Endothelial cell of umbilical vein (primary cell): Measurements from ENCODE around the gene ZNF580. TPM values are rescaled to one million over a fixed set of nuclear protein-coding genes. Genes with fewer than 3 reads are reported as not detected.
A peak's percentile ranks its signal among the peaks of the same experiment; 100 is the strongest.

Experiments used
- BruUV-seq: library from RNA; stranded (reverse); fragments of 400-500 nt; replicated peaks from 2 replicates; lab custom pipeline; 2021; lab: Mats Ljungman, UMichigan
- CTCF ChIA-PET: fragments of 300-600, 350-600 bp; sonication (Branson Sonifier 250); formaldehyde crosslinking; loops from one replicate; lab custom pipeline; 2021; ENCODE audit warnings: antibody characterized with exemption, inconsistent platforms; lab: Charles Lee
- POLR2A ChIA-PET: fragments of 300-600, 350-600 bp; sonication (Branson Sonifier 250); formaldehyde crosslinking; loops from one replicate; lab custom pipeline; 2021; ENCODE audit warnings: antibody characterized with exemption, inconsistent platforms; lab: Charles Lee
- DNase-seq: peaks from one replicate; pipeline ENCODE4 v3.0.0-alpha.2; 2011; ENCODE audit warnings: low read depth, low spot score
- FAIRE-seq: peaks from 2 replicates; lab custom pipeline; 2011; peaks lifted over from hg19 to GRCh38; lab: Jason Lieb, UNC
- H2AFZ ChIP-seq: 2 replicates; pipeline ENCODE4 v1.6.0; 2012; ENCODE audit warnings: low read depth, low read length, control low read depth, inconsistent platforms
- H3K27ac ChIP-seq: 2 replicates; pipeline ENCODE4 v1.5.1; 2011; ENCODE audit warnings: low read depth, mild to moderate bottlenecking, control low read depth, low read length, moderate library complexity; ENCODE audit not compliant: insufficient read depth
- H3K27me3 ChIP-seq, 2 experiments: 2 replicates each; pipeline versions ENCODE4 v1.6.0 to v1.6.1; 2011; ENCODE audit warnings: low read length in 2 of 2, mixed read lengths in 1 of 2; ENCODE audit not compliant: control insufficient read depth in 2 of 2, insufficient read depth in 2 of 2
- H3K36me3 ChIP-seq, 2 experiments: 2 replicates in 1 of 2; 3 replicates in 1 of 2; pipeline ENCODE4 v1.5.1; 2011; ENCODE audit warnings: low read length in 2 of 2, mild to moderate bottlenecking in 1 of 2, moderate library complexity in 1 of 2; ENCODE audit not compliant: control insufficient read depth in 2 of 2, insufficient read depth in 2 of 2; ENCODE audit errors: extremely low read depth in 1 of 2
- H3K4me1 ChIP-seq: 3 replicates; pipeline ENCODE4 v1.5.1; 2011; ENCODE audit warnings: mild to moderate bottlenecking, low read length; ENCODE audit not compliant: control insufficient read depth, insufficient read depth; ENCODE audit errors: extremely low read depth
- H3K4me2 ChIP-seq: 2 replicates; pipeline ENCODE4 v1.6.1; 2011; ENCODE audit warnings: low read length, control low read depth, mixed read lengths; ENCODE audit not compliant: insufficient read depth
- H3K4me3 ChIP-seq, 3 experiments: fragments of 200-600 bp in 1 of 3; sonication (generic), shearing (Covaris generic) in 1 of 3; replicated peaks in 1 of 3; 2 replicates each; pipeline ENCODE4 v1.5.1; 2011 to 2016; ENCODE audit warnings: control low read depth in 3 of 3, low read length in 3 of 3, mild to moderate bottlenecking in 2 of 3, inconsistent platforms in 1 of 3, low read depth in 1 of 3, moderate library complexity in 1 of 3; ENCODE audit not compliant: insufficient read depth in 1 of 3
- H3K79me2 ChIP-seq: 2 replicates; pipeline ENCODE4 v1.6.0; 2012; ENCODE audit warnings: low read length, inconsistent platforms; ENCODE audit not compliant: control insufficient read depth, insufficient read depth
- H3K9ac ChIP-seq: replicated peaks from 2 replicates; pipeline ENCODE3; 2011; ENCODE audit warnings: low read length, control low read depth; ENCODE audit not compliant: insufficient read depth; ENCODE audit errors: extremely low read depth
- H3K9me1 ChIP-seq: replicated peaks from 3 replicates; pipeline ENCODE4 v1.6.0; 2011; ENCODE audit warnings: mild to moderate bottlenecking, low read length; ENCODE audit not compliant: control insufficient read depth, insufficient read depth; ENCODE audit errors: extremely low read depth
- H3K9me3 ChIP-seq: replicated peaks from 2 replicates; pipeline ENCODE4 v1.5.1; 2012; ENCODE audit warnings: low read length, inconsistent platforms; ENCODE audit not compliant: control insufficient read depth, insufficient read depth
- H4K20me1 ChIP-seq: replicated peaks from 2 replicates; pipeline ENCODE3; 2011; ENCODE audit warnings: mild to moderate bottlenecking, low read length; ENCODE audit not compliant: control insufficient read depth, insufficient read depth; ENCODE audit errors: extremely low read depth
- FOS ChIP-seq: IDR thresholded peaks from 2 replicates; pipeline ENCODE4 v1.6.1; 2011; ENCODE audit warnings: mild to moderate bottlenecking, low read length, moderate library complexity, borderline replicate concordance; ENCODE audit not compliant: insufficient read depth
- JUN ChIP-seq: IDR thresholded peaks from 2 replicates; pipeline ENCODE4 v1.6.1; 2011; ENCODE audit warnings: borderline replicate concordance, low read depth; ENCODE audit not compliant: insufficient read length, insufficient read depth
- MAX ChIP-seq: IDR thresholded peaks from 2 replicates; pipeline ENCODE4 v1.6.1; 2011; ENCODE audit not compliant: insufficient read depth, insufficient read length
- POLR2A ChIP-seq: IDR thresholded peaks from 2 replicates; pipeline ENCODE4 v1.6.1; 2012; ENCODE audit warnings: low read depth, mild to moderate bottlenecking, control low read depth, low read length
- POLR2AphosphoS5 ChIP-seq: IDR thresholded peaks from 2 replicates; pipeline ENCODE4 v1.6.1; 2012; ENCODE audit warnings: low read depth, mild to moderate bottlenecking, control low read depth, low read length, moderate library complexity; ENCODE audit not compliant: insufficient read depth
- dilution Hi-C: fragments of 300-500 bp; cut with MboI; formaldehyde crosslinking; loops from one replicate; pipeline ENCODE4 v1.15.0; 2019; ENCODE audit warnings: low sequenced_read_pairs; ENCODE audit not compliant: extremely low pct_ligation_motif_present
- intact Hi-C: fragments of 100-400 bp; cut with micrococcal nuclease; formaldehyde crosslinking; loops from one replicate; pipeline ENCODE4 v1.10.0; 2022
- polyA plus RNA-seq, 4 experiments: library from polyadenylated mRNA; depleted of rRNA in 3 of 4; stranded (reverse) in 3 of 4; unstranded in 1 of 4; fragments of >200 nt; gene quantifications; 2 replicates each; pipeline versions ENCODE4 v1.2.1 to v1.2.3, GENCODE V29; 2011 to 2012; ENCODE audit warnings: missing spikeins in 1 of 4
- total RNA-seq: library from RNA; stranded (reverse); gene quantifications from 2 replicates; pipeline ENCODE4 v1.2.3, GENCODE V29; 2021
- TF ChIP-seq, protein P1 (sequence below), 2 donors: IDR thresholded peaks; 1 replicate in 1 of 2; 2 replicates in 1 of 2; pipeline ENCODE4 v1.5.1; 2011; ENCODE audit warnings: low read length in 2 of 2, mild to moderate bottlenecking in 2 of 2, moderate library complexity in 2 of 2, control low read depth in 1 of 2, inconsistent platforms in 1 of 2, low read depth in 1 of 2; ENCODE audit not compliant: insufficient read depth in 1 of 2; ENCODE audit errors: extremely low read depth in 1 of 2

The ZNF580 gene
- total and polyA plus RNA-seq, 2 donors (not counting 3 experiments of a cell fraction or from before 2014, with no cell fraction given): 13.7 to 41.1 TPM

- Histone ChIP-seq H3K27me3 (no peaks in the 10 kb centered on the region), H3K9me3 (no peaks in the 10 kb centered on the region), H3K9me1 (no peaks in the 10 kb centered on the region), H2AFZ (peak within 1 kb of the TSS; percentile 72), H3K4me3 (peak within 1 kb of the TSS; percentile 52 to 96 (median 69)), H3K4me2 (peak within 1 kb of the TSS; percentile 86), H3K79me2 (peaks cover 22% of the 10 kb centered on the region), H3K9ac (peak within 1 kb of the TSS; percentile 76), H4K20me1 (no peaks in the 10 kb centered on the region), H3K4me1 (peaks cover 19% of the 10 kb centered on the region), H3K36me3 (peaks cover 0 to 5% of the 10 kb centered on the region in 2 experiments), H3K27ac (peak within 1 kb of the TSS; percentile 76)
- CTCF ChIA-PET: interaction anchor here (0.7 to 3.8 kb wide), 29 partner anchors 12 to 465 kb away, joined by 3 to 40 read pairs (median 5); partner anchors contain the start of genes NAT14, ZNF628 and ZNF784
- intact Hi-C loops: loop anchor here (1.0 to 10.0 kb wide), 7 partner anchors 18 to 440 kb away; partner anchors contain the start of genes C19orf85, DNAAF3, ISOC2 and PPP6R1
- BruUV-seq: no TSS peak
- dilution Hi-C loops: loop anchor here (10.0 kb wide), 1 partner anchor 91 kb away; no protein-coding TSS in a partner anchor
- DNase-seq (peak; percentile 87), FAIRE-seq (peak; percentile 83)
- POLR2A ChIA-PET: interaction anchor here (1.0 to 1.6 kb wide), 2 partner anchors 12 to 48 kb away, joined by 3 to 5 read pairs; no protein-coding TSS in a partner anchor
- TF ChIP-seq JUN (no peak), FOS (no peak), POLR2A (peak; percentile 37), MAX (no peak), POLR2AphosphoS5 (no peak)
- TF ChIP-seq, protein P1, sequence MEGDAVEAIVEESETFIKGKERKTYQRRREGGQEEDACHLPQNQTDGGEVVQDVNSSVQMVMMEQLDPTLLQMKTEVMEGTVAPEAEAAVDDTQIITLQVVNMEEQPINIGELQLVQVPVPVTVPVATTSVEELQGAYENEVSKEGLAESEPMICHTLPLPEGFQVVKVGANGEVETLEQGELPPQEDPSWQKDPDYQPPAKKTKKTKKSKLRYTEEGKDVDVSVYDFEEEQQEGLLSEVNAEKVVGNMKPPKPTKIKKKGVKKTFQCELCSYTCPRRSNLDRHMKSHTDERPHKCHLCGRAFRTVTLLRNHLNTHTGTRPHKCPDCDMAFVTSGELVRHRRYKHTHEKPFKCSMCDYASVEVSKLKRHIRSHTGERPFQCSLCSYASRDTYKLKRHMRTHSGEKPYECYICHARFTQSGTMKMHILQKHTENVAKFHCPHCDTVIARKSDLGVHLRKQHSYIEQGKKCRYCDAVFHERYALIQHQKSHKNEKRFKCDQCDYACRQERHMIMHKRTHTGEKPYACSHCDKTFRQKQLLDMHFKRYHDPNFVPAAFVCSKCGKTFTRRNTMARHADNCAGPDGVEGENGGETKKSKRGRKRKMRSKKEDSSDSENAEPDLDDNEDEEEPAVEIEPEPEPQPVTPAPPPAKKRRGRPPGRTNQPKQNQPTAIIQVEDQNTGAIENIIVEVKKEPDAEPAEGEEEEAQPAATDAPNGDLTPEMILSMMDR (IDR thresholded peaks at IDR 0.05; ENCODE audit: extremely low read depth in 1 of 2, insufficient read depth in 1 of 2, low read depth in 1 of 2, low read length in 2 of 2): peak; percentile 67 to 81
Measured at GRCh38 chr19:55605637-55606470, 34.9 kb upstream of the ZNF580 start, which contains the start of gene ZNF865. TSS of gene ZNF865 (plus strand) at chr19:55605647. CDS start at chr19:55613619, 7,972 bp downstream.
